ENCODE measurements around the gene IL15RA. TPM values are rescaled to one million over a fixed set of nuclear protein-coding genes. Genes with fewer than 3 reads are reported as not detected.
"Not testable (repeated sequence)": the region's sequence is repeated elsewhere in the genome, so short reads cannot be mapped to it uniquely, and the experiment has no call there.

The IL15RA gene
- total RNA-seq, 2 donors from 2014 or later, result 10.9 to 15.7 TPM

DNA sequence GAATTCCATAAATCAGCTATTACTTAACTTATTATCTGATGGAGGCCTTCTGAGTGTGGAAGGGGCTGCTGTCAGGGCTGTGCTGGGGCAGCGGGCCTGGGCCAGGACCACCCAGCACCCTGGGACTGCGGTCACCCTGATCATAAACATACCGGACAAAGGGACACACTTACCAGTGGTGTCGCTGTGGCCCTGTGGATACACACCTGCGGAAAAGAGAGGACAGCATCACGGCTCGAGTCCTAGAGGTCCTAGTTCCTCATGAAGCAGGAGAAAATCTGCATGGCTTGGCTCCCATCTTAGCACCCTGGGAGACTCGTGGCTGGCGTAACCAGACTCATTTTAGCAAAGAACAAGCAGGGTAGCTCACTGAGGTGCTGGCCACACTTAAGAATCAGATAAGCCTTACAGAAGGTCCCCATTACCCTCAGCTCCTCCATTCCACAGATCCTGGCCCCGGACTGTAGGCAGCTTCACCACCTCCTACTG lies 17.7 kb downstream of the IL15RA start:
- intact Hi-C loops (cut with DNase I), result loop anchor here in 1 of 2 donors (10.0 kb wide), 1 partner anchor 445 kb away; no protein-coding TSS in a partner anchor
- DNase-seq, result no peak
- no peak for ATAC-seq

DNA sequence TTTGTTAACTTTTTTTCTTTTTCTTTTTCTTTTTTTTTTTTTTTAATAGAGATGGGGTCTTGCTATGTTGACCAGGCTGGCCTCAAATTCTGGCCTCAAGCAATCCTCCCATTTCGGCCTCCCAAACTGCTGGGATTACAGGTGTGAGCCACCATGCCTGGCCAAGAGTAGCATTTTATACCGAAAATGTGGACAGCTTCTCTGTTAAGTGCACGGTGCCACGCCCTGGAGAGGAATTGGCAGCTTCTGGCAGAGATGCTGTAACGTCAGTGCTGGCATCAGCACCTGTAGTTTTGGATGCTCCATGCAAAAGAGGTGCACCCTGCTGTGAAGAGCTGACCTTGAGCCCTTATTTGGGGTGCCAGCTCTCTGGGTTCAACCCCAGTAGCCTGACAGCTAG lies 18.2 kb downstream of the IL15RA start:
- DNase-seq, result no peak
- intact Hi-C loops (cut with DNase I), result loop anchor here in 1 of 2 donors (10.0 kb wide), 1 partner anchor 446 kb away; no protein-coding TSS in a partner anchor

DNA sequence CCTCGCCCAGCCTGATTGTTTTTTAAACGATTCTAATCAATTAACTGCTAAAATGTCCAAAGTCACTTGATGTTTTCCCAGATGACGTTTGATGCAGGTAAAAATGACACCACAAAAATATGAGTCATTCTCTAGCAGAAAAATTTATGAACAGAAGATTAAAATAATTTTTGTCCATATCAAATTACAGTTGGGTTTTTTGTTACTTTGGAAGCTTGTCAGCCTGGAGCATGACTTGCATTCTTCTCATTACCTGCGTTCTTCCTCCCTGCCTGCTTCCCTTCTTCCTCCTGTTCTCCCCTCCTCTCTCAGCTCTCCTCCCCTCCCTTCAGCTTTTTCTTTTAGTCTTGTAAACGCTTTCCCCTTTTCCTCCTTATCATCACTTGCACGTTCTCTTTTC lies 18.7 kb downstream of the IL15RA start:
- DNase-seq (no peak), ATAC-seq (no peak)
- intact Hi-C loops (cut with DNase I), result loop anchor here in 1 of 2 donors (10.0 kb wide), 1 partner anchor 446 kb away; no protein-coding TSS in a partner anchor

More for the DNA sequence above, 18.2 kb downstream of the IL15RA start:
- no peak for ATAC-seq

DNA sequence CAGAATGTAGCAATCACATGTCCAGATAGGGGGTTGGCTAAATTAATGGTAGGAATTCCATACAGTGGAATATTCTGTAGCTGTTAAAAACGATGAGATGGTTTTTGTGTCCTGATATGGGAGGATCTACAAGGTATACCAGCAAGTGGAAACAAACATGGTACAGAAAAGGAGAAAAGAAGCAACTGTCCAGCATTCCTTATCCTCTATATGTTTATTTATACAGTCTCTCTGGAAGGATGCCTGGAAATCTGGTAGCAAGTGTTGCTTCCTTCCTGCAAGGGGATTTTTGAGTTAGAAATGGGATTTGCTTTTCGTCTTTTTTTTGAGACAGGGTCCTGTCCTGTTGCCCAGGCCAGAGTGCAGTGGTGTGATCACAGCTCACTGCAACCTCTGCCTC lies 19.3 kb downstream of the IL15RA start:
- no peak for ATAC-seq
- intact Hi-C loops (cut with DNase I), result loop anchor here in 1 of 2 donors (10.0 kb wide), 1 partner anchor 447 kb away; no protein-coding TSS in a partner anchor

DNA sequence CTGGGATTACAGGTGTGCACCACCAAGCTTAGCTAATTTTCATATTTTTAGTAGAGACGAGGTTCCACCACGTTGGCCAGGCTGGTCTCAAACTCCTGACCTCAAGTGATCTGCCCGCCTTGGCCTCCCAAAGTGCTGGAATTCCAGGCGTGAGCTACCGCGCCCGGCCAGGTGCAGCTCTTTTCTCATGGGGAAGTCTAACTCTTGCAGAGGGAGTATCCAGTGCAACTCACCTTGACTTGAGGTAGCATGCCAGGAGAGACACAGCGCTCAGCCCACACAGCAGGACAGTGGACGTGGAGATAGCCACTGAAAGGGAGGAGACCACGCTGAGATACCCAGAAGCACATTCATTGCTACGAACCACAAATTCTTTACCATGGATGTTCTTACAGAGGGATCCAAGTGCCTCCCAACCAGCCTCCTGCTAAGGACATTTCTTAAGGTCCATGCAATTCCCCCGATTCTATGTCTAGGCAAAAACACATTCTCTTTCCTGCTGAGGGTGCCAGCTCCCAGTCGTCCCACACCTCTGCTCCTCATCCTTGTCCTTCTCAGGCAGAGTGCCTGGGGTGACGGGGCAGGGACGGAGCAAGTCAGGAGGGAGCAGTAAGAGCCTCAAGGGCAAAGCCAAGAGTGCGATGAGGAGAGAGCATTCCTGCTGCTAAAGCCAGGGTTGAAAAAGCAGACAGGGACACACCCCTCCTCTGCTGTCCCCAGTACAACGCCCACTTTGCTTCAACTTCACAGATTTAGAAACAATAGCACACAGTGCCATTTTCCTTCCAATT lies 21.0 kb downstream of the IL15RA start:
- ATAC-seq (no peak), DNase-seq (no peak)
- intact Hi-C loops (cut with DNase I), result loop anchor here in 1 of 2 donors (10.0 kb wide), 1 partner anchor 448 kb away; no protein-coding TSS in a partner anchor

More for the DNA sequence above, 19.3 kb downstream of the IL15RA start:
- DNase-seq, result no peak

DNA sequence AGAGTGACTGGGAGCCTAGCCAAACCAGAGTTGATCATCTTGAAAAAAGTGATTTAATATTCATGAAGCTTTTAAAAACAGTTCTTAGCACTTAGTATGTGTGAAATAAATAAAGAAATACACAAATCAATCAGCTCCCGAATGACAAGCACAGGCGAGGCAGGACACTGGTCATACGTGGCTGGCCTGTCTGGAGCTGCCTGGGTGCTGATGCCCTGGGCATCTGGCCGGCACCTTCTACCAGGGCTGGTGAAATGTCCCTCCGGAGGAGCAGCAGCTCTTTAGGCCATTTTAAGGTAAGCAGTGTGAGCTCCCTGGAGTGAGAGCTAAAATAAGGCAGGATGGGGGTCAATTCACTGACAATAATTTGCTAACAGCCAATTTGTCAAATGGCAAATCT lies 23.7 kb downstream of the IL15RA start:
- ATAC-seq (no peak), DNase-seq (no peak)
- intact Hi-C loops (cut with DNase I), result loop anchor here in 1 of 2 donors (10.0 kb wide), 1 partner anchor 451 kb away; no protein-coding TSS in a partner anchor

DNA sequence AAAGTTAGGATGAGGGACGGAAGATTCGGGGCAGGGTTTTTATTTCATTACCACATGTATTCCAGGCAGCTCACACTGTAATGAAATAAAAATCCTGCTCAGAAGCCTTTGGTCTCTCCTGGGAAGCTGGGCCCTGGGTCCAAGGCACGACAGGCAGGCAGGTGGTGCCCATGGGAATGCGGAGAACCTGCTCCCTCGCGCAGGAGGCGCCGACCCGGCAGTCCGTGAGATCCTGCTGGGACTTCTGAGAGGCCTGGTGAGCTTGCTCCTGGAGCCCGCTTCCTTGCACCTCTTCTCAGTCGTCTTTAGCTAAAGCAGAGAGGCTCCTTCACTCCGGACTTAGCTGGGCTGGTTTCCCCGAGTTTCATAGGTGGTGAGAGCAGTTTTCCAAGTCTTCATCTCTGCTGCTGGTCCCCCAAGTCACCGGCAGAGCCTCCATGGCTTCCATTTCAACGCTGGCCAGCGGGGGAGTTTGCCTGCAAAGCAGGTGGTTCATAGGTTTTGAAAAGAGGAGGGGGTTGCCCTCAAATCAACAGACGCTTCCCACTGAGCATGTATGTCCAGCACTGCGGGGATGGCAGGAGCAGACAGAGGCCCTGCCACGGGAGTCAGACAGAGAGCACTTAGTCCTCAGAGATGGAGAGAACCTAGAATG lies 24.5 kb downstream of the IL15RA start:
- ATAC-seq (no peak), DNase-seq (no peak)
- intact Hi-C loops (cut with DNase I), result loop anchor here in 1 of 2 donors (10.0 kb wide), 1 partner anchor 452 kb away; no protein-coding TSS in a partner anchor

DNA sequence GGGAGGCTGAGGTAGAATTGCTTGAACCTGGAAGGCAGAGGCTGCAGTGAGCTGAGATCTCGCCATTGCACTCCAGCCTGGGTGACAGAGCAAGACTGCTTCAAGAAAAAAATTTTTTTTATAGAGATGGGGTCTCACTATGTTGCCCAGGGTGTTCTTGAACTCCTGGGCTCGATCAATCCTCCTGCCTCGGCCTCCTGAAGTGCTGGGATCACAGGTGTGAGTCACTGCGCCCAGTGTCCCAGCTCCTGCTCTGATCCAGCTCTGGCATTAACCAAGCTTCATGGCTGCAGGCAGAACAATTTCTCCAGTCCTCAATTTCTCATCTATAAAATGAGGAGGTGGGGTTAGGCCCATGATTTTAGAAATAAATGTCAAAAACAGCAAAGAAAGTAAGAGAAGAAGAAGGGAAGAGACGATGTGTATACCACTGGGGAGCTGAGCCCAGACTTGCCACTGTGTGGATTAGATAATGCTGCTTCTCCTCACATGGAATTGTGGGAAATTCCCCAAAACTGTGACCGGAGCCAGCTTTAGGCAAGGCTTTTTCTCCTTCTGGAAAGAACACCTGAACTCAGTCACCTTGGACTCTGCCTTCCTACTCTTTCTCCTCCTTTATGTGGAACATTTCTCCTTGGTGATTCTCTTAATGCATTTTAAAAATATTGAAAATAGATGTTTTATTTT lies 25.5 kb downstream of the IL15RA start:
- intact Hi-C loops (cut with DNase I), result loop anchor here in 1 of 2 donors (10.0 kb wide), 1 partner anchor 453 kb away; no protein-coding TSS in a partner anchor
- ATAC-seq, result no peak
- no peak for DNase-seq

DNA sequence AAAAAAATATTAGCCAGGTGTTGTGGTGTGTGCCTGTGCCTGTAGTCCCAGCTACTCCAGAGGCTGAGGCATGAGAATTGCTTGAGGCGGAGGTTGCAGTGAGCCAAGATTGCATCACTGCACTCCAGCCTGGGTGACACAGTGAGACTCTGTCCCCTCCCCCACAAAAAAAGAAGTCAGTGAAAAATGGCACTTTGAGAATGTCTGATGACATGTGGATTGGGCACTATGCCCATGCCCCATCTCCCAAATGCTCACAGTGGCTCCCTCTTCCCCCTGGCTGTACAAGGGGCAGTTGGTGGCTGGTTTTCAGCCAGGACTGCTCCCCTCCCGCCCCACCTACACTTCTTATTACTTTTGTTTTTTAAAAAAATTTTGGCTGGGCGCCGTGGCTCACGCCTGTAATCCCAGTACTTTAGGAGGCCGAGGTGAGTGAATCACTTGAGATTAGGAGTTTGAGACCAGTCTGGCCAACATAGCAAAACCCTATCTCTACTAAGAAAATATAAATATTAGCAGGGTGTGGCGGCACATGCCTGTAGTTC lies 26.1 kb downstream of the IL15RA start:
- intact Hi-C loops (cut with DNase I), result loop anchor here in 1 of 2 donors (10.0 kb wide), 1 partner anchor 454 kb away; no protein-coding TSS in a partner anchor
- peak; percentile 62 for DNase-seq

DNA sequence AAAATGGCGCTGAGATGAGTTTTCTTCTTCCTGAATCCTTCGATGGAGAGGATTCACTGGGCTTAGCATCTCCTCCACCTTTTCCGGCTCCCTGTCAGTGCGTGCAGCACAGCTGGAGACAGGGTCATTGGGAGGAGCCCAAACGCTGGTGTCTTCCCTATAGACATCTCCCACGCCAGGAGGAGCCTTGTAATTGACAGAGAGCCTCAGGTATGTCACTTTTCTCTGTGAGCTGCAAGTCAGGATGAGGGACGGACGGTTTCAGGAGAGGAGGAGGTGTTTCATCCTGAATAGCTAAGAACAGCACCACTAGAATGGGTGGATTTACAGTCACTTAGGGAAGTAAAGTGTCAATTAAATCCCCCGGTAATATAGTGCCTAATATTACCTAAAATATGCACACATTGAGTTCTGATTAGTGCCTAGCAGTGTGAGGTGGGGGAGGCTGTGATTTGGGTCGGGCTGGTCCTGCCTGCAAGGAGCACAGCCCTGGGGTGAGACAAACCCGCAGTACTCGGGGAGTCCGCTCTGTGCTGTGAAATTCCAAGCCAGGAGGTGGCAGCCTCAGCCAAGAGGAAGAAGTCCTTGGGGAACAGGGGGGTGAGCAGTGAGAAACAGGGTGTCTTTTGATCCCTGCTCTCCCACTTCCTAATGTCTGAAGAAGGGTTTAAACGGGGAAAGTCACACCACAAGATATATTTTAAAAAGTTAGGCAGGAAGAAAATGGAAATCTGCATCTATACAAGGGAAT lies 28.2 kb downstream of the IL15RA start:
- ATAC-seq (peak; percentile 41 to 60), DNase-seq (peak; percentile 68)
- intact Hi-C loops (cut with DNase I), result loop anchor here in 1 of 2 donors (10.0 kb wide), 1 partner anchor 146 kb away; no protein-coding TSS in a partner anchor

More for the DNA sequence above, 26.1 kb downstream of the IL15RA start:
- peak; percentile 60 to 87 for ATAC-seq

DNA sequence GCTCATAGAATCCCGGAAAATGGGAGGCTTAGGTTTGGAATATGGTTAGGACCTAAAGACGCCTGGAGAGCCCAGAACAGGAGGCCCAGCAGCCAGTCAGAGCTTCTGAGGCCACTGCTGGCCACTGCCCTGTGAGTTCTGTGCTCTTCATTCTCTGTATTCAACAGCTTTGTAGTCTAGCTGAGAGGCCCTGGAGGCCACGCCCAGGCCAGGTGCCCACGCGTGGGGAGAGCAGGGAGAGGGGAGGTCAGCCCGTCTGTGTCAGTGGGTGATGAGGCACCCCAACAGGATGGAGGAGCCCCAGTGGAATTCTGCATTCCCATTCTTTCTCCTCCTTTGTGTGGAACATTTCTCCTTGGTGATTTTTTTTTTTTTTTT lies 29.1 kb downstream of the IL15RA start:
- intact Hi-C loops (cut with DNase I), result loop anchor here in 1 of 2 donors (10.0 kb wide), 1 partner anchor 147 kb away; no protein-coding TSS in a partner anchor
- ATAC-seq (no peak), DNase-seq (no peak)

DNA sequence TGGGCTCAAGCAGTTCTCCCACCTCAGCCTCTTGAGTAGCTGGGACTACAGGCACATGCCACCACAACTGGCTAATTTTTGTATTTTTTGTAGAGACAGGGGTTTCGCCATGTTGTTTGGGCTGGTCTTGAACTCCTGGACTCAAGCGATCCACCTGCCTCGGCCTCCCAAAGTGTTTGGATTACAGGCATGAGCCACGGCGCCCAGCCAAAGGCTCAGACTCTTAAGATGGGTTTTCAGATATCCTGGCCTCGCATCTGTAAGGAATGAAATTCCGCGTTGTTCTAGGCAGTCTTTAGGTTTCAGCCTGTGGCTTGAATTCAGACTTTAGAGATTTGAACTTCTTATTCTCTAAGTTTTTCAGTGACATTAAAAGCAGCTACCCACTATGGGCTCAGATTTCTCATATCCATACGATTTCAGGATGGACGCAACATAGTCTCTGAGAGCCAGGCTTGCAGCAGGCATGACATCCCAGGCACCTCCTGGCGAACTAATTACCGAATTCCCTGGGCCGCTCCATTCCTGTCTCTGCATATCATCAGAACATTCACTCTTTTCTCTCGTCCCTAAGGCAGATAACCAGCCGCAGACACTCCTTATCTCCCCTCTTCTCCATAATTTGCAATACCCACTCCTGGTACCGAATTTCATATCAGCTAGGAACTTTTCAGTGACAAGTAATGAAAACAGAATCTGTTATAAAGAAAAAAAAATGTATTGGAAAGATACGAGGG lies 29.7 kb downstream of the IL15RA start:
- DNase-seq (no peak), ATAC-seq (no peak)
- intact Hi-C loops (cut with DNase I), result loop anchor here in 1 of 2 donors (10.0 kb wide), 1 partner anchor 147 kb away; no protein-coding TSS in a partner anchor

DNA sequence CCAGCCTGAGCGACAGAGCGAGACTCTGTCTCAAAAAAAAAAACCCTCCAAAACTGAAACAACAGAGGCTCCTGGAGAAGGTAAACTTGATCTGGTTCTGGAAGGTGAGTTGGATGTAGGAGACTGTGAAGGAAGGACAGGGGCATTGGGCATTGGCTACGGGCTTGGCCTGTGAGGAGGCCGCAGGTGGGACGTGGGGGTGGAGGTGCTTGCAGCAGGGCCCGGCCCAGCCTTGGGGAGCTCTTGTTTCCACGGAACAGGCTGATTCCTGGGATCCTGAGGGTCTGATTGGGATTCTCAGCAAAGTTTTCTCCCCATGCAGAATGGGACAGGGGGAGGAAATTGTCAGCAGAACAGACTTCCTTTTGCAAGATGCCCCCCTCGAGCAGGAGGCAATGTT lies 30.6 kb downstream of the IL15RA start:
- intact Hi-C loops (cut with DNase I), result loop anchor here in 1 of 2 donors (10.0 kb wide), 1 partner anchor 148 kb away; no protein-coding TSS in a partner anchor
- no peak for ATAC-seq

DNA sequence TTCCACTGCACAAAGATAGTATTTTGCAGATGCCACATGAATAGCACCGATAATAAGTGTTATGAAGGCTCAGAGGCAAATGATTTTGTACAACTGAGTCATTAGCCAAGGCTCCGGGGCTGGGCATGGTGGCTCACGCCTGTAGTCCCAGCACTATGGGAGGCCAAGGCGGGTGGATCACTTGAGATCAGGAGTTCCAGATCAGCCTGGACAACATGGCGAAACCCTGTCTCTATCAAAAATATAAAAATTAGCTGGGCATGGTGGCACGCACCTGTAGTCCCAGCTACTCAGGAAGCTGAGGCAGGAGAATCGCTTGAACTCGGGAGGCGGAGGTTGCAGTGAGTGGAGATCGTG lies 30.9 kb downstream of the IL15RA start:
- intact Hi-C loops (cut with DNase I), result loop anchor here in 1 of 2 donors (10.0 kb wide), 1 partner anchor 148 kb away; no protein-coding TSS in a partner anchor
- not testable (repeated sequence) for DNase-seq, ATAC-seq

More for the DNA sequence above, 30.6 kb downstream of the IL15RA start:
- no peak for DNase-seq

DNA sequence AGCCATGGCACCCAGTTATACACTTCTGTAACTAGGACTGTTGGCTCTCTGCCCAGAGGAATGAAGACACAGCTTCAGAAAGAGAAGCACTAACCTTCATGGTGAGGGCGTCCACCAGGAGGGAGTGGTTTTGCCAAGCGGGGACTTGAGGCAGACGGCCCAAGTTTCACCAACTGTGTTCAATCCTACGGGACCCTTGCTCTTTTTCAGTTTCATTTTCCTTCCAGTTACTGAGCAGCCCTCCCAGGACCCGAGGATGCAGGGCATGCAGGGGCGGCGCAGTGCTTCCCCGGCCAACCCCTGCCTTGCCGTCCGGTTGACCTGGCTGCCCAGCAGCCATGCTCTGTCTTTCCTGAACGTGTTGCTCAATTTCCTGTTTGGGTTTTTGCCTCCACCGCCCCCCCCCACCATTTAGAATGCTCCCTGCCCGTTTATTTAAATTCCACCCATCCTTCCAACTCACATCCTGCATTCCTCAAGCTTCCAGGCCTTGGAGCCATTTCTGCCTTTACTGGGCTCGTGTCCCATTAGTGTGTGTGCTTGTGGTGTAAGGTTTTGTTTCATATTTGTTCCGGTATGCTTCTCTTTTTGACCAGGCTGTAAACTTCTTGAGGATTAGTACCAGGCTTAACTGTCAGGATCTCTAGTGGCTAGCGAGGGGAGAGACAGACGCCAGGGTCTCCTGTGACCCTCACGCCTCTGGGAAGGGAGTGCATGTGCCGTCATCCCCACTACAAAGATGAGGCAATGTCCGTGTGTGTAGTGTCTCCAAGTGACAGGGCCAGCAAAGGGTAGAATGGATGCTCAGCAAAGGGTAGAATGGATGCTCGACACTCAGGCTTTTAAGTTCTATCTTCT lies 31.6 kb downstream of the IL15RA start:
- intact Hi-C loops (cut with DNase I), result loop anchor here in 1 of 2 donors (10.0 kb wide), 1 partner anchor 149 kb away; no protein-coding TSS in a partner anchor
- ATAC-seq, result peak; percentile 23 to 58

DNA sequence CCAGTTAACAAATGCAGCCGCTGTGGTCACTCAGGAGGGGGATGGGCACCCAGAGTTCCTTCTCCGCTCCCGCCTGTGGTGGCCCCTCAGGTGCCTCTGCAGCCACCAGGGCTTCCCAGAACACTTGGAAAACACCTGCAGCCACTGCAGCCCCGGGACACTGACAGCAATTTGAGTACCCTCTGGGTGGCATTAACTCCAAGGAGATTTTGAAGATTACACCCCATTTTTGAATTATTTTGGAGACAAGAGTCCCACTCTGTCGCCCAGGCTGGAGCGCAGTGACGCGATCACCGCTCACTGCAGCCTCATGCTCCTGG lies 32.2 kb downstream of the IL15RA start:
- intact Hi-C loops (cut with DNase I), result loop anchor here in 1 of 2 donors (10.0 kb wide), 1 partner anchor 150 kb away; no protein-coding TSS in a partner anchor
- no peak for DNase-seq
- ATAC-seq, result no peak

More for the DNA sequence above, 31.6 kb downstream of the IL15RA start:
- DNase-seq, result peak; percentile 85
